WTC11 (cell line): Measurements from ENCODE around the gene IKBIP.
"Not testable (repeated sequence)": the region's sequence is repeated elsewhere in the genome, so short reads cannot be mapped to it uniquely, and the experiment has no call there.

ENCODE experiments used
- ELF4 ChIP-seq: sonication (generic); formaldehyde crosslinking; IDR thresholded peaks from 2 replicates; pipeline ENCODE4 v1.8.1; 2022; ENCODE audit warnings: low read depth, mild to moderate bottlenecking, moderate library complexity, missing genetic modification reagents
- ETV6 ChIP-seq: sonication (generic); formaldehyde crosslinking; IDR thresholded peaks from 2 replicates; pipeline ENCODE4 v1.8.1; 2022; ENCODE audit warnings: mild to moderate bottlenecking, missing genetic modification reagents
- SP1 ChIP-seq: sonication (generic); formaldehyde crosslinking; conservative IDR thresholded peaks from 2 replicates; pipeline ENCODE4 v1.8.1; 2022; ENCODE audit warnings: missing genetic modification reagents
- TF ChIP-seq, protein P1 (sequence below): fragments of 200-600 bp; IDR thresholded peaks from 2 replicates; pipeline ENCODE4 v1.8.0; 2022; ENCODE audit warnings: antibody characterized with exemption
- TF ChIP-seq, protein P2 (sequence below): fragments of 250-450 bp; sonication (Bioruptor Pico); IDR thresholded peaks from 2 replicates; pipeline ENCODE4 v2.1.2; 2022; ENCODE audit warnings: mild to moderate bottlenecking, moderate library complexity
- TF ChIP-seq, protein P3 (sequence below): sonication (generic); formaldehyde crosslinking; IDR thresholded peaks from 2 replicates; pipeline ENCODE4 v1.8.1; 2023; ENCODE audit warnings: mild to moderate bottlenecking, missing genetic modification reagents, moderate library complexity

DNA sequence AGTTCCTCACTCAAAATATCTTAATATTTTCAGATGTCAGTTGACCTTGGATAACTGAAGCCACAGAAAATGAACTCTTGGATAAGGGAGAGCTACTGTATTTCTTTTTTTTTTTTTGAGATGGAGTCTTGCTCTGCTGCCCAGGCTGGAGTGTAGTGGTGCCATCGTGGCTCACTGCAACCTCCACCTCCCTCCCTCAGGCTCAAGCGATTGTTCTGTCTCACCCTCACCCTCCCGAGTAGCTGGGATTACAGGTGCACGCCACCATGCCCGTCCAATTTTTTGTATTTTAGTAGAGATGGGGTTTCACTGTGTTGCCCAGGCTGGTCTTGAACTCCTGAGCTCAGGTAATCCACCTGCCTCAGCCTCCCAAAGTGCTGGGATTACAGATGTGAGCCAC is 47.3 kb downstream of the IKBIP start:
- TF ChIP-seq SP1 (CRISPR knock-in tag); ETV6 (CRISPR knock-in tag); ELF4: not testable (repeated sequence)
- TF ChIP-seq, protein P1, sequence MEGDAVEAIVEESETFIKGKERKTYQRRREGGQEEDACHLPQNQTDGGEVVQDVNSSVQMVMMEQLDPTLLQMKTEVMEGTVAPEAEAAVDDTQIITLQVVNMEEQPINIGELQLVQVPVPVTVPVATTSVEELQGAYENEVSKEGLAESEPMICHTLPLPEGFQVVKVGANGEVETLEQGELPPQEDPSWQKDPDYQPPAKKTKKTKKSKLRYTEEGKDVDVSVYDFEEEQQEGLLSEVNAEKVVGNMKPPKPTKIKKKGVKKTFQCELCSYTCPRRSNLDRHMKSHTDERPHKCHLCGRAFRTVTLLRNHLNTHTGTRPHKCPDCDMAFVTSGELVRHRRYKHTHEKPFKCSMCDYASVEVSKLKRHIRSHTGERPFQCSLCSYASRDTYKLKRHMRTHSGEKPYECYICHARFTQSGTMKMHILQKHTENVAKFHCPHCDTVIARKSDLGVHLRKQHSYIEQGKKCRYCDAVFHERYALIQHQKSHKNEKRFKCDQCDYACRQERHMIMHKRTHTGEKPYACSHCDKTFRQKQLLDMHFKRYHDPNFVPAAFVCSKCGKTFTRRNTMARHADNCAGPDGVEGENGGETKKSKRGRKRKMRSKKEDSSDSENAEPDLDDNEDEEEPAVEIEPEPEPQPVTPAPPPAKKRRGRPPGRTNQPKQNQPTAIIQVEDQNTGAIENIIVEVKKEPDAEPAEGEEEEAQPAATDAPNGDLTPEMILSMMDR = not testable (repeated sequence)
- TF ChIP-seq, protein P2, sequence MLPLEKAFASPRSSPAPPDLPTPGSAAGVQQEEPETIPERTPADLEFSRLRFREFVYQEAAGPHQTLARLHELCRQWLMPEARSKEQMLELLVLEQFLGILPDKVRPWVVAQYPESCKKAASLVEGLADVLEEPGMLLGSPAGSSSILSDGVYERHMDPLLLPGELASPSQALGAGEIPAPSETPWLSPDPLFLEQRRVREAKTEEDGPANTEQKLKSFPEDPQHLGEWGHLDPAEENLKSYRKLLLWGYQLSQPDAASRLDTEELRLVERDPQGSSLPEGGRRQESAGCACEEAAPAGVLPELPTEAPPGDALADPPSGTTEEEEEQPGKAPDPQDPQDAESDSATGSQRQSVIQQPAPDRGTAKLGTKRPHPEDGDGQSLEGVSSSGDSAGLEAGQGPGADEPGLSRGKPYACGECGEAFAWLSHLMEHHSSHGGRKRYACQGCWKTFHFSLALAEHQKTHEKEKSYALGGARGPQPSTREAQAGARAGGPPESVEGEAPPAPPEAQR (CRISPR knock-in tag) = not testable (repeated sequence)
- TF ChIP-seq, protein P3, sequence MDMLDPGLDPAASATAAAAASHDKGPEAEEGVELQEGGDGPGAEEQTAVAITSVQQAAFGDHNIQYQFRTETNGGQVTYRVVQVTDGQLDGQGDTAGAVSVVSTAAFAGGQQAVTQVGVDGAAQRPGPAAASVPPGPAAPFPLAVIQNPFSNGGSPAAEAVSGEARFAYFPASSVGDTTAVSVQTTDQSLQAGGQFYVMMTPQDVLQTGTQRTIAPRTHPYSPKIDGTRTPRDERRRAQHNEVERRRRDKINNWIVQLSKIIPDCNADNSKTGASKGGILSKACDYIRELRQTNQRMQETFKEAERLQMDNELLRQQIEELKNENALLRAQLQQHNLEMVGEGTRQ (CRISPR knock-in tag) = not testable (repeated sequence)
